ENCODE measurements around the gene HAVCR2. TPM values are rescaled to one million over a fixed set of nuclear protein-coding genes. Genes with fewer than 3 reads are reported as not detected.

Gene HAVCR2
- polyA plus RNA-seq, 1 donor = 2.3 TPM

DNA sequence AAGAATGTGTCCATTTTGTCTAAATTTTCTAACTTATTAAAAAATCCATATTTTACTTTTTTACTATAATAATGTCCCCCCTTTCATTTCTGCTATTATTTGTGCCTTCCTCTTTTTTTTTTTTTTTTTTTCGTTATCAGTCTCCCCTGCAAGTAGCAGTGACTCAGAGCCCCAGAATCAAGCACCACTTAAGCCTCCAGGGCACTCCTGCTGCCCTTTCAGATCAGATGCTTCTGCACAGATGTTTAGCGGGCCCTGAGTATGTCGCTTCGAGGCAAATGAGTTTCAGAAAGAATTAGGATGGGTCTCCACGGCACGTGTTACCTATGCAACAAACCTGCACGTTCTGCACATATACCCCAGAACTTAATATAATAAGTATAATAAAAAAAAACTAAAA is 22.1 kb upstream of the HAVCR2 start:
- DNase-seq = no peak
- no CpG with 5 or more reads among the region's 7 CpGs for WGBS (ENCODE audit: insufficient coverage, low lambda C conversion rate)

DNA sequence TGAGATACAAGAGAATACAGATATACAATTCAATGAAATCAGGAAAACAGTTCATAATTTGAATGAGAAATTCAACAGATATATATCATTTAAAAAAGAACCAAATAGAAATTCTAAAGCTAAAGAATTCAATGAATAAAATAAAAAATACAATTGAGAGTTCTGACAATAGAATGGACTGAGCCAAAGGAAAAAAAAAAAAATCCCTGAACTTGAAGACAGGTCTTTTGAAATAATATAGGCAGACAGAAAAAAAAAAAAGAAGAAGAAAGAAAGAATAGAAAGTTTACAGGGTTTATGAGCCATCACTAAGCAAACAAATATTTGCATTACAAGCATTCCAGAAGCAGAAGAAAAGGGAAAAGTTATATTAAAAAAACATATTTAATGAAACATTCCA is 12.9 kb upstream of the HAVCR2 start:
- DNase-seq = no peak
- Histone ChIP-seq H3K27me3 (ENCODE audit: control insufficient read depth, insufficient read depth, low read length) (no peaks in the 10 kb centered on the region), H3K9me3 (ENCODE audit: control insufficient read depth, low read depth, low read length) (peaks cover 22% of the 10 kb centered on the region), H3K27ac (ENCODE audit: low read length) (no peak overlapping the region), H3K4me1 (ENCODE audit: control insufficient read depth, insufficient read depth, low read length) (no peaks in the 10 kb centered on the region), H3K4me3 (ENCODE audit: low read length) (no peak overlapping the region), H3K36me3 (ENCODE audit: control insufficient read depth, insufficient read depth, low read length) (no peaks in the 10 kb centered on the region)

More for the DNA sequence above, 22.1 kb upstream of the HAVCR2 start:
- Histone ChIP-seq H3K27me3 (ENCODE audit: control insufficient read depth, insufficient read depth, low read length) (no peaks in the 10 kb centered on the region), H3K36me3 (ENCODE audit: control insufficient read depth, insufficient read depth, low read length) (no peaks in the 10 kb centered on the region), H3K4me1 (ENCODE audit: control insufficient read depth, insufficient read depth, low read length) (no peaks in the 10 kb centered on the region), H3K4me3 (ENCODE audit: low read length) (no peak overlapping the region), H3K27ac (ENCODE audit: low read length) (no peak overlapping the region), H3K9me3 (ENCODE audit: control insufficient read depth, low read depth, low read length) (no peaks in the 10 kb centered on the region)

GRCh38 chr5:157120102-157120501 is 11.3 kb upstream of the HAVCR2 start:
- WGBS (ENCODE audit: insufficient coverage, low lambda C conversion rate) = no CpG with 5 or more reads among the region's 1 CpG
- no peaks in the 10 kb centered on the region for H3K27me3 ChIP-seq (ENCODE audit: control insufficient read depth, insufficient read depth, low read length)
- H3K9me3 ChIP-seq (ENCODE audit: control insufficient read depth, low read depth, low read length) = peaks cover 22% of the 10 kb centered on the region
- H3K4me1 ChIP-seq (ENCODE audit: control insufficient read depth, insufficient read depth, low read length) = no peaks in the 10 kb centered on the region
- no peak overlapping the region for H3K4me3 ChIP-seq (ENCODE audit: low read length)
- H3K27ac ChIP-seq (ENCODE audit: low read length) = no peak overlapping the region
- no peaks in the 10 kb centered on the region for H3K36me3 ChIP-seq (ENCODE audit: control insufficient read depth, insufficient read depth, low read length)
- no peak for DNase-seq

DNA sequence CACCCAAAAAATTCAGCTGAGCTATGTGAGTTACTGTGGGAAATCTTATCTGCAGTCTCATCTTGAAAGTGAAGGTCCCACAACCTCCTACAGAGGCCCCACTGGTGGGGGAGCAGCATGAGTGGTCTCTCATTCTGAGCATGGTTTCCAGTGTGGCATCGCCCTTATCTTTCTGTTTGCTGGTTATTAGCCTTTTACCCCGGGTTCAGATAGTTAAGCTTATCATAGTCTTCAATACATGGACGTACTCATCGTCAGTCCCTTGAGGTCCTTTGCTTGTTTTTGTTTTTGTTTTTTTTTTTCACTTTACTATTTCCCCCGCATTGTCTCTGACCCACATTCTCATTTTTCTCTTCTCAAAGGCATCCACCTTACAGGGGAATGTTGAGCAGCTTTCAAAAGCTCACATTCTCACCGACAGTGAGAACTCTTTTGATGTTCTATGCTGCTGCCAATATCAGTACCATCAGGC is 7.7 kb upstream of the HAVCR2 start:
- Histone ChIP-seq H3K27me3 (ENCODE audit: control insufficient read depth, insufficient read depth, low read length) (no peaks in the 10 kb centered on the region), H3K27ac (ENCODE audit: low read length) (no peak overlapping the region), H3K4me1 (ENCODE audit: control insufficient read depth, insufficient read depth, low read length) (no peaks in the 10 kb centered on the region), H3K9me3 (ENCODE audit: control insufficient read depth, low read depth, low read length) (peaks cover 12% of the 10 kb centered on the region), H3K36me3 (ENCODE audit: control insufficient read depth, insufficient read depth, low read length) (no peaks in the 10 kb centered on the region), H3K4me3 (ENCODE audit: low read length) (no peak overlapping the region)
- WGBS (ENCODE audit: insufficient coverage, low lambda C conversion rate) = 89% methylated on average over 1 of the region's 6 CpGs
- no peak for DNase-seq

DNA sequence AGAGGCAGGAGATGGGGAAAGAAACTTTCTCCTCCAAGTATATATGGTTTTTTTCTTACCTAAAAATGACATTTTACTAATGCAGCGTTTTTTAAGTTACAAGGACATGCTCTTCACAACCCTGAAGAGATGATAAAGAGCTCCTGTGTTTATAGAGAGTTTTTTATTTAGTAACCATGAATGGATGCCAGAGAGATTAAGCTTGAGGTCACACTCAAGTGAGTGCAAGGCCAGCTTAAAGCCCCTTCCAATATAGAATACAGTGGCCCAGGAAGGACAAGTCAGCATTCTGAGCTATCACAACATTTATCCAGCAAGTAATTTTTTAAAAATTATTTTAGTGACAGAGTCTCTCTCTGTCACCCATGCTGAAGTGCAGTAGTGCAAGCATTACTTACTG is 6.7 kb upstream of the HAVCR2 start:
- no CpG with 5 or more reads among the region's 1 CpG for WGBS (ENCODE audit: insufficient coverage, low lambda C conversion rate)
- no peak for DNase-seq
- Histone ChIP-seq H3K36me3 (ENCODE audit: control insufficient read depth, insufficient read depth, low read length) (no peaks in the 10 kb centered on the region), H3K27ac (ENCODE audit: low read length) (no peak overlapping the region), H3K4me1 (ENCODE audit: control insufficient read depth, insufficient read depth, low read length) (no peaks in the 10 kb centered on the region), H3K9me3 (ENCODE audit: control insufficient read depth, low read depth, low read length) (peaks cover 3% of the 10 kb centered on the region), H3K27me3 (ENCODE audit: control insufficient read depth, insufficient read depth, low read length) (no peaks in the 10 kb centered on the region), H3K4me3 (ENCODE audit: low read length) (no peak overlapping the region)

GRCh38 chr5:157115012-157115411 is 6.2 kb upstream of the HAVCR2 start:
- Histone ChIP-seq H3K36me3 (ENCODE audit: control insufficient read depth, insufficient read depth, low read length) (no peaks in the 10 kb centered on the region), H3K27ac (ENCODE audit: low read length) (no peak overlapping the region), H3K9me3 (ENCODE audit: control insufficient read depth, low read depth, low read length) (no peaks in the 10 kb centered on the region), H3K4me1 (ENCODE audit: control insufficient read depth, insufficient read depth, low read length) (no peaks in the 10 kb centered on the region), H3K4me3 (ENCODE audit: low read length) (no peak overlapping the region), H3K27me3 (ENCODE audit: control insufficient read depth, insufficient read depth, low read length) (no peaks in the 10 kb centered on the region)
- no peak for DNase-seq

GRCh38 chr5:157113002-157113401 is 4.2 kb upstream of the HAVCR2 start:
- no peaks in the 10 kb centered on the region for H3K9me3 ChIP-seq (ENCODE audit: control insufficient read depth, low read depth, low read length)
- no peaks in the 10 kb centered on the region for H3K4me1 ChIP-seq (ENCODE audit: control insufficient read depth, insufficient read depth, low read length)
- no peak overlapping the region for H3K4me3 ChIP-seq (ENCODE audit: low read length)
- no peak for DNase-seq
- H3K27ac ChIP-seq (ENCODE audit: low read length) = no peak overlapping the region
- WGBS (ENCODE audit: insufficient coverage, low lambda C conversion rate) = 100% methylated on average over 1 of the region's 5 CpGs
- H3K27me3 ChIP-seq (ENCODE audit: control insufficient read depth, insufficient read depth, low read length) = no peaks in the 10 kb centered on the region
- no peaks in the 10 kb centered on the region for H3K36me3 ChIP-seq (ENCODE audit: control insufficient read depth, insufficient read depth, low read length)

DNA sequence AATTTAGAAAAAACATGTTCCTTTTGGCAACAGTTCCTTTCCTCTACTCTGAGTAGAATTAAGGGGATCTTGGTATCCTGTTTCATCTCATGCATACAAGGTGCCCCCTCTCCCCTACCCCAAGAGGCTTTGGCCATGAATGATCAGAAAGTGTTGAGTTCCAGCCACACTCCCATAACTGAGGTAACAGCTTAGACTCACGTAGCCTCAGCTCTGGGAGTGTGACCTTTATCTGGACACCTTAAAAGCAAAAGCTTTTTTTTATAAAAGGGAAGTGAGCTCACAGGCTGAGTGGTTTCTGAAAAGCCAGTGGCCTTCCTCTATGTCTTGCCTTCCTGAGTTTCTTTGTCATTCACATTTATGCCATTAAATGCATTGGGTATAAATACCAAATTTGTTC is 900 bp upstream of the HAVCR2 start:
- H3K36me3 ChIP-seq (ENCODE audit: control insufficient read depth, insufficient read depth, low read length) = no peaks in the 10 kb centered on the region
- no peak overlapping the region for H3K4me3 ChIP-seq (ENCODE audit: low read length)
- H3K4me1 ChIP-seq (ENCODE audit: control insufficient read depth, insufficient read depth, low read length) = no peaks in the 10 kb centered on the region
- no CpG with 5 or more reads among the region's 1 CpG for WGBS (ENCODE audit: insufficient coverage, low lambda C conversion rate)
- no peaks in the 10 kb centered on the region for H3K9me3 ChIP-seq (ENCODE audit: control insufficient read depth, low read depth, low read length)
- H3K27ac ChIP-seq (ENCODE audit: low read length) = no peak overlapping the region
- no peaks in the 10 kb centered on the region for H3K27me3 ChIP-seq (ENCODE audit: control insufficient read depth, insufficient read depth, low read length)
- no peak for DNase-seq

DNA sequence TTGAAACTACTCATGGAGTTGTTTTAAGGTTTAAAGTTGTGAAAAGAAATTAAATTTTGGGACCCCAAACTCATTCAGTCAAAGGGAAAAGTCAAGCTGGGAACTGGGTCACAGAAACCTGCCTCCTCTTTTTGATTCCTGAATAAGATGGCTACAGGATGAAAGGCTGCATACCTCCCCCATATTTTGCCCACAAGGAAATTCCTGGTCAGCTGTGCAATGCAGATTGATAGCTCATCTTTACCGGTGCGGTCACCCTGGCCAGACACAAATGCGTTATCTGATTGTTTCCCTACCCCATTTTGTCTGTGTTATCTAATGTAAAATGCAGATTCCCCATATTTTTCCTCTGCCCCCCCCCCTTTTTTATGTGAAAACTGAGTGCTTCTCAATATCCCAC is 1.3 kb downstream of the HAVCR2 start:
- WGBS (ENCODE audit: insufficient coverage, low lambda C conversion rate) = 100% methylated on average over 1 of the region's 3 CpGs
- Histone ChIP-seq H3K4me1 (ENCODE audit: control insufficient read depth, insufficient read depth, low read length) (no peaks in the 10 kb centered on the region), H3K4me3 (ENCODE audit: low read length) (no peak overlapping the region), H3K27ac (ENCODE audit: low read length) (no peak overlapping the region), H3K9me3 (ENCODE audit: control insufficient read depth, low read depth, low read length) (no peaks in the 10 kb centered on the region), H3K36me3 (ENCODE audit: control insufficient read depth, insufficient read depth, low read length) (no peaks in the 10 kb centered on the region), H3K27me3 (ENCODE audit: control insufficient read depth, insufficient read depth, low read length) (no peaks in the 10 kb centered on the region)
- no peak for DNase-seq

GRCh38 chr5:157106630-157107461 is 2.0 kb downstream of the HAVCR2 start:
- no peak overlapping the region for H3K4me3 ChIP-seq (ENCODE audit: low read length)
- H3K27me3 ChIP-seq (ENCODE audit: control insufficient read depth, insufficient read depth, low read length) = no peaks in the 10 kb centered on the region
- no CpG with 5 or more reads among the region's 14 CpGs for WGBS (ENCODE audit: insufficient coverage, low lambda C conversion rate)
- no peak for DNase-seq
- no peaks in the 10 kb centered on the region for H3K4me1 ChIP-seq (ENCODE audit: control insufficient read depth, insufficient read depth, low read length)
- no peaks in the 10 kb centered on the region for H3K36me3 ChIP-seq (ENCODE audit: control insufficient read depth, insufficient read depth, low read length)
- no peaks in the 10 kb centered on the region for H3K9me3 ChIP-seq (ENCODE audit: control insufficient read depth, low read depth, low read length)
- no peak overlapping the region for H3K27ac ChIP-seq (ENCODE audit: low read length)

DNA sequence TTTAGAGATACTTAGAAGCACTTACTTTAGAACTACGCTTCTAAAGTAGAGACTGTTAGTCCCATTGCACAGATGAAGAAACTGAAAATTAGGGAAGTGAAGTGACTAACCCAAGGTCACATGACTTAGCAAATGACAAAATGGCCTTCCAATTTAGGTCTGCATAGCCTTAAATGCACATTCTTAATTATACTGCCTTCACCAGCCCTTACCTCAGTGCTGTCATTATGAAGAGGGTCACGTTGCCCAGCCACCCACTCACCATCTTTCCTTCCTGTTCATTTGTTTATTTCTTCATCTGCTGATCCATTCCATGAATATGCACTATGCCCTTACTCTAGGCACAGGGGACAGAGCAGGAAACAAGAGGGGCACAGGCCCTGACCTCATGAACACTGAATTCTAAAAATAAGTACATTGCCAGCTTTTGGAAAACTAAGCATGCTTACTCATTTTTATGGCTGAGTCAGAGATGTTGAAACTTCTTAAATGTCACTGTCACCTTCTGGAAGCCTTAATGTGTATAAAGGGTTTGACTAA is 8.6 kb downstream of the HAVCR2 start:
- no peaks in the 10 kb centered on the region for H3K27me3 ChIP-seq (ENCODE audit: control insufficient read depth, insufficient read depth, low read length)
- DNase-seq = no peak
- H3K4me1 ChIP-seq (ENCODE audit: control insufficient read depth, insufficient read depth, low read length) = no peaks in the 10 kb centered on the region
- H3K4me3 ChIP-seq (ENCODE audit: low read length) = no peak overlapping the region
- WGBS (ENCODE audit: insufficient coverage, low lambda C conversion rate) = 90% methylated on average over 2 of the region's 2 CpGs
- H3K9me3 ChIP-seq (ENCODE audit: control insufficient read depth, low read depth, low read length) = no peaks in the 10 kb centered on the region
- no peaks in the 10 kb centered on the region for H3K36me3 ChIP-seq (ENCODE audit: control insufficient read depth, insufficient read depth, low read length)
- H3K27ac ChIP-seq (ENCODE audit: low read length) = no peak overlapping the region

Data from large intestine (tissue), 3 donors.